ENCODE results near the gene HIRIP3. TPM values are rescaled to one million over a fixed set of nuclear protein-coding genes. Genes with fewer than 3 reads are reported as not detected.

The HIRIP3 gene, protein sequence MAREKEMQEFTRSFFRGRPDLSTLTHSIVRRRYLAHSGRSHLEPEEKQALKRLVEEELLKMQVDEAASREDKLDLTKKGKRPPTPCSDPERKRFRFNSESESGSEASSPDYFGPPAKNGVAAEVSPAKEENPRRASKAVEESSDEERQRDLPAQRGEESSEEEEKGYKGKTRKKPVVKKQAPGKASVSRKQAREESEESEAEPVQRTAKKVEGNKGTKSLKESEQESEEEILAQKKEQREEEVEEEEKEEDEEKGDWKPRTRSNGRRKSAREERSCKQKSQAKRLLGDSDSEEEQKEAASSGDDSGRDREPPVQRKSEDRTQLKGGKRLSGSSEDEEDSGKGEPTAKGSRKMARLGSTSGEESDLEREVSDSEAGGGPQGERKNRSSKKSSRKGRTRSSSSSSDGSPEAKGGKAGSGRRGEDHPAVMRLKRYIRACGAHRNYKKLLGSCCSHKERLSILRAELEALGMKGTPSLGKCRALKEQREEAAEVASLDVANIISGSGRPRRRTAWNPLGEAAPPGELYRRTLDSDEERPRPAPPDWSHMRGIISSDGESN
- total RNA-seq (2022; extraction: Qiagen RNA extraction): 14.3 to 16.5 TPM (median 15.6 TPM) in 5 replicates

DNA sequence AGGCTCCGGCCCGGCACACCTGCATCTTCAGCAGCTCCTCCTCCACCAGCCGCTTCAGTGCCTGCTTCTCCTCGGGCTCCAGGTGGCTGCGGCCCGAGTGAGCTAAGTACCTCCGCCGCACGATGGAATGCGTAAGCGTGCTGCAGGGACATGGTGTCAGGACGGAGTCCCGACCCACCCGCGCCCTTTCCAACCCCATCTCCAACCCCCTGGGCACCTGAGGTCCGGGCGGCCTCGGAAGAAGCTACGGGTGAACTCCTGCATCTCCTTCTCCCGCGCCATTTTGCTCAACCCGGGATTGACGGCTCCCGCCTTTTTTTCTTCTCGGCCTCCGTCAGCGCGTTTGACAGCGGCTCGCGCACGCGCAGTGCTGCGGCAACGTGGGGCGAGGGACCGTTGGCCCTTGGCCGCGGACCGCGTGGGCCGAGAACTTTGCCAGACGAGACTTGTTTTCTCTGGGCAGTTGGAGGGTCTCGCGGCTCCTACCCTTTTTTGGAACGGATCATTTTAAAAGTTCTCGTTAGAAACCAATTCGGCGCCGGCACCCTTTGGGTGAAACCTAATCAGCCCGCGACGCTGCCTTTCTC is at the start of gene HIRIP3:
Gene HIRIP3 (minus strand): TSS at position 294 of the 587 bp plus-strand sequence. CDS start 12 bp downstream, at position 282.

DNA sequence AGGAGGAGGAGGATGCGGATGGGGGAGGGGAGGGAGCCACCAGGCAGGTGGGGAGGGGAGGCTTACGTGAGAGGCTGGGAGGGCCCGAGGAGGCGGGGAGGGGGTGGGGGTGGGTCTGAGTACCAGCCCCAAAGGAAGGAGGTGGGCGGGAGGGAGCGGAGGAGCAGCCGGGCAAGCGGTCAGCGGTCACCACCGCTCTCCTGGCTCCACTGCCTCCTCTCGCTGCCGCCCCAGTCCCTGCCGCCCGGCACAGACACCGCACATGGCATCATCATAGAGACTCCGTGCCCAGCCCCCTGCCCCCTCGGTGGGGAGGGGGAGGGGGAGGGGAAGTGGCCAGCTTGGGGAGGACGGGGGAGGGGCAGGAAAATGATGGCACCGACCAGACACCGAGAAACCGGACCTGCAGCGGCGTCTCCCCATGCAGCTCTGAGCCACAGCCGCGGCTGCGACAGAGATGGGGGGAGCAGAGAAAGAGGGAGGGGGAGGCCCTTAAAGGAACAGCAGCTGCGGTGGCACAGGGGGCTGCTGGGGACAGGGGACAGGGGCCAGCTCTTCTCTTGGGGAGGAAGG is 35.5 kb upstream of the HIRIP3 start, which contains the start of gene TLCD3B:
Gene TLCD3B (minus strand): TSS at position 431 of the 573 bp plus-strand sequence. CDS start 744 bp downstream, outside the sequence.

DNA sequence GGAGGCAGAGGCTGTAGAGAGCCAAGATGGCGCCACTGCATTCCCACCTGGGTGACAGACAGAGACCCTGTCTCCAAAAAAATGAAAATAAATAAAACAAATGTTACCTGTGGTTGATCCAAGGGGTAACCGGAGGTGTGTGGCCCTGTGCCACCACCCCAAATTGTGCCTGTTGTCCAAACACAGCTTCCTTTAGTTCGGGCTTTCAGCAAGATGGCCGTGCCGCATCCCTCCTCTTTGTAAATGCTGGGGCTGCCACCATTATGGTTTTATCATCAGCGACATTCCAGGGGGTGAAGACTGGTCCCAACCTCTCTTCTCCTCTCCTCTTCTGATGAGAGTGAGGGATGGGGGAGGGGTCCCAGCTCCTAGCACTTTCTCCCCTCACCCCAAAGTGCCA is 27.5 kb upstream of the HIRIP3 start, which contains the start of gene C16orf92:
Gene C16orf92 (plus strand): TSS at position 312 of the 400 bp plus-strand sequence. CDS start 143 bp downstream, outside the sequence.

DNA sequence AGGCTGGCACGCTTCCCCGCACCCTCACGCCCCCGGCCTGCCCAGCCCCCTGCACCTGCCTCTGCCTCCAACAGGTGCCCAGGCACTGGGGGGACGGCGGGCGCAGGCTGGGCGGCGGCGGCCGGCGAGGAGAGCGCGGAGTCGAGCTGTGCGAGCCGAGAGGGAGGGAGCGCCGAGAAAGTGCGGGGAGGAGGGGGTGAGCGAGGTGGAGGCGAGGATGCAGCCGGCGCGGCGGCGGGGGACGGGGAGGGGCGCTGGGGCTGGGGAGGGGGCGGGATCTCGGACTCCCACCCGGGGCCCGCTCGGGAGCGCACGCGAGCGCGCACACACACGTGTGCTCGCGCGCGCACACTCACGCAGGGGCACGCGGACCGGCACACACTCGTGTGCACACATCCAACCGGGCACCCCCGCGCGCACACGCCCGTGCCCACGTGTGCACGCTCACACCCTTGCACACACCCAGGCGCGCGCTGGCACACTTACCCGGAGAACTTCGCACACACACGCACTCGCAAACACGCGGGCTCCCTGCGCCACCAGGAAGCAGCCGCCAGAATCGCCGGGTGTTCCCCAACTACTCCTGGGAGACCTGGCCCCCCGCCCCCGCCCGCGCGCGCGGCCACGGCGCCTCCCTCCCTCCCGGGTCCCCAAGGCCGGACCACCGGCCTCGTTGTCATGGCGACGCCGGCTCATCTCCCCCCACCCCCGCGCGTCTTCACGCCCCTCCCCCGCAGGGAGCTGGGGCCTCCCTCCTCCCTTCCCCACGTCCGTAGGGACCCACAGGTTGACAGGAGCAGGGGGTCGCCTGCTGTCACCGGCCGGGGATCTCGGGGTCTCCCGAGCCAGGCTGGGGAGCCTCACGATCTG is 15.7 kb upstream of the HIRIP3 start, which contains the start of gene DOC2A:
Gene DOC2A (minus strand): TSS at position 184 of the 870 bp plus-strand sequence. CDS start 805 bp downstream, outside the sequence.

DNA sequence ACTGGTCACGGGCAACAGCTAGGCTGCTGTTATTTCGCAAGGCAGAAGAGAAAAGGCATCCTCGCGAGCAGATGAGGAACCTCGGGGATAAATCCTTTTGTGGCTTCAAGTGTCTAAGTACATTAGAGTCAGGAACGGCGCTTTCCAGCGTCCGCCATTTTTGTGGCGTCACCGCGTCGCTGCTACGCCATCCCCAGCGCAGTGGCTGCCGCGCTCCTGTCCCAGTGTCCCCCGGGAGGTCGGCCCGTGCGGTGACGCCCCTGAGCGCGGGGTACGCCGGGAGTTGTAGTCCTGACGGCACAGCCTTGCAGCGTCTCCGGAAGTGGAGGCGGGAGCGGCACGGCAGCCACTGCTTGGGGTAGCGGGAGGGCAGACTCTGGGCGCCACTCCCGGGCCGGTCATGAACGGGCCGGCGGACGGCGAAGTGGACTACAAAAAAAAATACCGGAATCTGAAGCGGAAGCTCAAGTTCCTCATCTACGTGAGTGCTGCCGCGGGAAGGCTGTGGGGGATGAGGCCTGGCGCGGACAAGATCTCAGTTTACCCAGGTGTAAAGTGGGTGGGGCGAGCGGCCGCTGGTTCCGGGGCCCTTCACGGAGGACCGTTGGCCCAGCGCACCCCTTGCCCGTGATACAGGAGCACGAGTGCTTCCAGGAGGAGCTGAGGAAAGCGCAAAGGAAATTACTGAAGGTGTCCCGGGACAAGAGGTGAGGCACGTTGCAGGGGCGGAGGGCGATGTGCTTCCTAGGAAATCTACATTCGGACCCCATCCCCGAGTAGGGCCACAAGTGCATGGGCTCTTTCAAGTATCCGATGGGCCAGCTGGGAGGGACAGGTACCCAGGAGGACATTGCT is 721 bp upstream of the HIRIP3 start, which contains the start of gene INO80E:
Gene INO80E (plus strand): TSS at position 331 of the 855 bp plus-strand sequence. CDS start 70 bp downstream, at position 401.

DNA sequence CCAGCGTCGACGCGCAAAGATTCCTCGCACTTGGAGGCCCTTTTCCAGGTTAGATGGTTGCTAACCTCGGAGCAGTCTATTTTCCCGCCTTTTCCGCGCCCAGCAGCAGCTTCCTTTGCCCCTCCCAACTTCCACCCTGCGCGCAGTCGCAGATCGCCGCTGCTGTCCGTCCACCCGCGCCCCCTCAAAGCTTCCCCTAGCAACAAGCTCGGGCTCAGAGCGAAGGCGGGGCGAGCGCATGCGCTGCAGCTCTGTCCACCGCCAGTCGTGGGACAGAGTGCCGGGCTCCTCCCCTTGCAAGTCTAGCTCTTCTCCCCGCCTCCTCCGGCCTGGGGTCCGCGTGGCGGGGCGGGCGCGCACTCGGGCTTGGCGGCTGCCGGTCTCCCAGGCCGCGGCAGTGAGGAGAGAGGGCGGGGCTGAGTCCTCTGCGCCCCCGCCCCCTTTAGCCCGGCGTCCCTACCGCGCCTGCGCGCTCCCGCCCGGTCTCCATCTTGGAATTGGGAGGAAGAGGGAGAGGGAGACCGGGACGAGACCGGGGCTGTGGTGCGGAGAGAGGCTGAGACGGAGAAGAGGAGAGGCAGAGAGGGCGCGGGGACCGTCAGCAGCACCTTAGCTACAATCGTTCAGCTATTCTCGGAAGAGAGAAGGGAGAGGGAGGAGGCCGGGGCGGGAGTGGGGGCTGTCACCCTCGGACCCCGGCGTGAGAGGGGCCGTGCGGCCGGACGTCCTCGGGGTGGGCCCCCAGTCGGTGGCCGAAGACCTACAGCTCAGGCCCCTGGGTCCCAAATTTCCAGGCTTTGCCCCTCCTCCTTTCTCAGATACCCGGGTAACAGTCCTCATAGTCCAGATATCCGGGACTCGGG is 21.8 kb downstream of the HIRIP3 start, which contains the start of gene TAOK2:
Gene TAOK2 (plus strand): TSS at position 485 of the 863 bp plus-strand sequence. CDS start 3,905 bp downstream, outside the sequence.

DNA sequence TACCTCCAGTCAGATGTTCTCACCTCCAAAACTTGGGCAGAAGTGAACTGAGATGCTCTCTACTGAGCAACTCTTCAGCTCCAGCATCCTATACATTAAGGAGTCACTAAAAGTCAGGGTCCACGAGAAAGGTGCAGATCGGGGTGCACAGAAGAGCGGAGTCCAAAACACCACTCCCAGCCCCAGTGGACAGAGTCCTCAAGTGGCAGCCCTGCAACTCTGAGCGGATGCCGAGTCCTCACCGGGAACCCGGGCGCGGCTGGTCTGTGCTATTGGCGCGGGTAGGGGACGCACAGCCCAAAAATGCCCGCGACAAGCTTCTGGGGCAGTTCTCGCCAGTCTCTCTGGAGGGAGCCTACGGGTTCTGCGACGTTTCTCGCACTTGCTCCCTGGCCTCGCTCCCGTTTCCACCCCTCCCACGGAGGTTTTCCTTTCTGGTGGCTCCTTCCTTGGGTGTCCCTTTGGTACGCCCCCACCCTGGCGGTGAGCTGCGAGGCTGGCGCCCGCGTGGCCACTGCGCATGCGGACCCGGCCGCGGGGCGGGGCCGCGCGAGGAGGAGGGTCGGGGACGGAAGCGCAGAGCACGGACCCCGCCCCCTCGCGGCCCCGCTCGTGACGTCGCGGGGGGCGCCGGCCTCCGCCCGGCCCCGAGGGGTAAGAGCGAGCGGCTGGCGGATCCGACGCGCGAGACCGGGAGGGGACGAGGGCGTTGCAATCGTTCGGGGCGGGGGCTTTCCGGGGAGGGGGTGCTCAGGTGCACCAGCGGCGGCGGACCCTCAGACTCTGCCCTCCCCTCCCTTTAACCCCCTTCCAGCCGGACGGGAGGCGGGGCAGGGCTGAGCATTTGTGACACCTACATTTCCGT is 33.7 kb downstream of the HIRIP3 start, which contains the start of gene TMEM219:
Gene TMEM219 (plus strand): TSS at position 601 of the 865 bp plus-strand sequence. CDS start 1,065 bp downstream, outside the sequence.

Other genes with a start within 250 kb of the HIRIP3 start
- gene C16orf54, start 249.6 kb downstream of the HIRIP3 start, total RNA-seq (2022; extraction: Qiagen RNA extraction): not detected in 5 replicates
- not detected in 5 replicates for gene ZG16, start 217.4 kb downstream of the HIRIP3 start, total RNA-seq (2022; extraction: Qiagen RNA extraction)
- gene KIF22, start 204.9 kb downstream of the HIRIP3 start, total RNA-seq (2022; extraction: Qiagen RNA extraction): 76.8 to 99.2 TPM (median 89.0 TPM) in 5 replicates
- gene MAZ, start 189.1 kb downstream of the HIRIP3 start, total RNA-seq (2022; extraction: Qiagen RNA extraction): 155 to 174 TPM (median 166 TPM) in 5 replicates
- 0.16 to 0.39 TPM (median 0.24 TPM) in 5 replicates for gene PRRT2, start 183.4 kb downstream of the HIRIP3 start, total RNA-seq (2022; extraction: Qiagen RNA extraction)
- 34.6 to 45.7 TPM (median 43.0 TPM) in 5 replicates for gene PAGR1, start 179.5 kb downstream of the HIRIP3 start, total RNA-seq (2022; extraction: Qiagen RNA extraction)
- gene MVP, start 175.2 kb downstream of the HIRIP3 start, total RNA-seq (2022; extraction: Qiagen RNA extraction): 120 to 142 TPM (median 134 TPM) in 5 replicates
- gene CDIPT, start 132.4 kb downstream of the HIRIP3 start, total RNA-seq (2022; extraction: Qiagen RNA extraction): 59.3 to 94.0 TPM (median 90.3 TPM) in 5 replicates
- 15.1 to 22.3 TPM (median 19.9 TPM) in 5 replicates for gene SEZ6L2, start 96.1 kb downstream of the HIRIP3 start, total RNA-seq (2022; extraction: Qiagen RNA extraction)
- gene ASPHD1, start 95.1 kb downstream of the HIRIP3 start, total RNA-seq (2022; extraction: Qiagen RNA extraction): 15.1 to 26.3 TPM (median 23.9 TPM) in 5 replicates
- gene KCTD13, start 69.4 kb downstream of the HIRIP3 start, total RNA-seq (2022; extraction: Qiagen RNA extraction): 11.5 to 16.7 TPM (median 15.7 TPM) in 5 replicates
- 83.7 to 99.9 TPM (median 96.5 TPM) in 5 replicates for gene TMEM219, start 33.5 kb downstream of the HIRIP3 start, total RNA-seq (2022; extraction: Qiagen RNA extraction)
- 22.1 to 34.0 TPM (median 32.2 TPM) in 5 replicates for gene TAOK2, start 21.7 kb downstream of the HIRIP3 start, total RNA-seq (2022; extraction: Qiagen RNA extraction)
- gene INO80E, start 624 bp upstream of the HIRIP3 start, total RNA-seq (2022; extraction: Qiagen RNA extraction): 102 to 113 TPM (median 108 TPM) in 5 replicates
- gene DOC2A, start 15.4 kb upstream of the HIRIP3 start, total RNA-seq (2022; extraction: Qiagen RNA extraction): 1.2 to 2.6 TPM (median 1.9 TPM) in 5 replicates
- gene C16orf92, start 27.6 kb upstream of the HIRIP3 start, total RNA-seq (2022; extraction: Qiagen RNA extraction): not detected in 5 replicates
- gene TLCD3B, start 35.7 kb upstream of the HIRIP3 start, total RNA-seq (2022; extraction: Qiagen RNA extraction): 0.11 to 0.49 TPM (median 0.31 TPM) in 5 replicates
- gene ALDOA, start 70.1 kb upstream of the HIRIP3 start, total RNA-seq (2022; extraction: Qiagen RNA extraction): 1,495 to 1,810 TPM (median 1,752 TPM) in 5 replicates
- 126 to 149 TPM (median 144 TPM) in 5 replicates for gene PPP4C, start 80.4 kb upstream of the HIRIP3 start, total RNA-seq (2022; extraction: Qiagen RNA extraction)
- 0.08 to 0.44 TPM (median 0.27 TPM) in 5 replicates for gene TBX6, start 96.3 kb upstream of the HIRIP3 start, total RNA-seq (2022; extraction: Qiagen RNA extraction)
- 5.7 to 11.8 TPM (median 7.9 TPM) in 5 replicates for gene YPEL3, start 100.6 kb upstream of the HIRIP3 start, total RNA-seq (2022; extraction: Qiagen RNA extraction)
- gene GDPD3, start 117.9 kb upstream of the HIRIP3 start, total RNA-seq (2022; extraction: Qiagen RNA extraction): 1.3 to 2.2 TPM (median 1.8 TPM) in 5 replicates
- 32.5 to 35.2 TPM (median 32.9 TPM) in 5 replicates for gene MAPK3, start 127.6 kb upstream of the HIRIP3 start, total RNA-seq (2022; extraction: Qiagen RNA extraction)
- 2.0 to 3.6 TPM (median 2.8 TPM) in 5 replicates for gene CORO1A, start 188.0 kb upstream of the HIRIP3 start, total RNA-seq (2022; extraction: Qiagen RNA extraction)
- gene BOLA2B, start 198.0 kb upstream of the HIRIP3 start, total RNA-seq (2022; extraction: Qiagen RNA extraction): 131 to 236 TPM (median 196 TPM) in 5 replicates
- gene SLX1A, start 198.3 kb upstream of the HIRIP3 start, total RNA-seq (2022; extraction: Qiagen RNA extraction): 6.4 to 18.9 TPM (median 12.2 TPM) in 5 replicates
- gene SULT1A3, start 203.6 kb upstream of the HIRIP3 start, total RNA-seq (2022; extraction: Qiagen RNA extraction): 5.0 to 11.1 TPM (median 5.9 TPM) in 5 replicates

All from A549 treated with Mapracorat at 1 μM for 4 hours (cell line).